ENCODE measurements around the gene BCL2L12. TPM values are rescaled to one million over a fixed set of nuclear protein-coding genes. Genes with fewer than 3 reads are reported as not detected.

BCL2L12 gene
- total RNA-seq, 4 donors from 2014 or later: 3.1 to 23.8 (median 3.5) TPM

DNA sequence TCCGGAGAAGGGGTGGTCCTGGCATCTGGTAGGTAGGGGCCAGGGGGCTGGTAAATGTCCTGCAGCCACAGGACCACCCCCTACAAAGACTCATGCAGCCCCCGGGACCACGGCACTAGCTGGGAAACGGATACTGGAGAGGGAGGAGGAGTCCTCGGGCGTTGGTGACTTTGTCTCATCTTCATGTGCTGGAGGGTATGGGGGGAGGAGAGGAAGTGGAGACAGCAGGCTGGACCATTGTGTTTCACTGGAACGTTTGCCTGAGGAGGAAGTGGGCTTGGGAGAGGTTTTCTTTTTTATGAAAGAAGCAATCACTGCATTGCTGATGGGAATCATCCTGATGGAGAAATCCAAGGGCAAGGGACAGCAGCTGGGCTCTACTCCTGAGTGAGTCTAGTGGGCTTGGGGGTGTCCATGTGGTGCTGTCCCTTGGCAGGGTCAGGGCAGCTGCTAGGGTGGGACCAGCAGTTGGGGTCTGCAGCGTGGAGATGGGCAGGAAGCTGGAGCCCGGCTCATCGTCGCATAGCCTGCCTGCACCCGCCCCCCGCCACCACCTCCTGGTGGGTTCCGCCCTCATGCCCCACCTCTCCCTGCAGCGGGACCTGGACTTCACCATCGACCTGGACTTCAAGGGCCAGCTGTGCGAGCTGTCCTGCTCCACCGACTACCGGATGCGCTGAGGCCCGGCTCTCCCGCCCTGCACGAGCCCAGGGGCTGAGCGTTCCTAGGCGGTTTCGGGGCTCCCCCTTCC is 22.0 kb downstream of the BCL2L12 start:
- Histone ChIP-seq H3K4me3 (no peak overlapping the region), H3K27me3 (no peaks in the 10 kb centered on the region), H3K9me3 (no peaks in the 10 kb centered on the region), H3K27ac (peak overlapping the region; percentile 9 to 71), H3K4me1 (peaks cover 0 to 7% of the 10 kb centered on the region in 2 donors), H3K36me3 (no peaks in the 10 kb centered on the region)
- no peak for DNase-seq
- no peak for TF ChIP-seq POLR2A (IDR thresholded peaks at IDR 0.05)
- TF ChIP-seq CTCF (IDR thresholded peaks at IDR 0.05): no peak
- intact Hi-C loops (cut with DNase I; ENCODE audit: low total_unique reads): no loop called here

DNA sequence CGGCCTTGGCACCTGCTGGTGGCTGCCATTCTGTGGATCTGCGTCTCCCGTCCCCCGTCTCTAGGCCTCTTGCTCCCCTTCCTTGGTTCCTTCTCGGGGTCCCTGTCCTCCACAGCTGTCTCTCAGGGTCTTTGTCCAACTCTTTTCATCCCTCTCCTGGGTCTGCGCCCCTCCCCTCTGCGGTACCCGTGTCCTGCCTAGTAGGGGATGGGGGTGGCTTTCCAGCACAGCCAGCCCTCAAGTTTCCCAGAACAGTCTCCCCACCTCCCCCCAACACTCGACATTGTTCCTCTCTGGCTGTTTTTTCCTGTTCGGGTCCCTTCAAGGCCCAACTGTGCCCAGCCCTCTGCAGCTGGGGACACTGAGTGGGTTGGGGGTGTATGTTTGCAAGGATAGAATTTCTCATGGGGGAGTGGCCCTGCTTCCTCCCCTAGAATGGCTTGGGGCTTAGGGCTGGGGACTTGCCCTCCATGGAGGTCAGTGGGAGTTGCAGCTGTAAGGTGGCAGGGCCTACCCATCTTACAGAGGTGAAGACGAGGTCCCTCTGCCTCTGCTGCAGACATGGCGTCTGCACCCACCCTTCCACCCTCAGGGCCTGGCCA is 22.9 kb downstream of the BCL2L12 start:
- Histone ChIP-seq H3K9me3 (no peaks in the 10 kb centered on the region), H3K27me3 (no peaks in the 10 kb centered on the region), H3K4me3 (no peak overlapping the region), H3K27ac (peak overlapping the region; percentile 71 to 77), H3K36me3 (no peaks in the 10 kb centered on the region), H3K4me1 (peaks cover 0 to 7% of the 10 kb centered on the region in 2 donors)
- intact Hi-C loops (cut with DNase I; ENCODE audit: low total_unique reads): no loop called here
- TF ChIP-seq CTCF (IDR thresholded peaks at IDR 0.05) (no peak), POLR2A (IDR thresholded peaks at IDR 0.05) (no peak)
- DNase-seq: no peak

DNA sequence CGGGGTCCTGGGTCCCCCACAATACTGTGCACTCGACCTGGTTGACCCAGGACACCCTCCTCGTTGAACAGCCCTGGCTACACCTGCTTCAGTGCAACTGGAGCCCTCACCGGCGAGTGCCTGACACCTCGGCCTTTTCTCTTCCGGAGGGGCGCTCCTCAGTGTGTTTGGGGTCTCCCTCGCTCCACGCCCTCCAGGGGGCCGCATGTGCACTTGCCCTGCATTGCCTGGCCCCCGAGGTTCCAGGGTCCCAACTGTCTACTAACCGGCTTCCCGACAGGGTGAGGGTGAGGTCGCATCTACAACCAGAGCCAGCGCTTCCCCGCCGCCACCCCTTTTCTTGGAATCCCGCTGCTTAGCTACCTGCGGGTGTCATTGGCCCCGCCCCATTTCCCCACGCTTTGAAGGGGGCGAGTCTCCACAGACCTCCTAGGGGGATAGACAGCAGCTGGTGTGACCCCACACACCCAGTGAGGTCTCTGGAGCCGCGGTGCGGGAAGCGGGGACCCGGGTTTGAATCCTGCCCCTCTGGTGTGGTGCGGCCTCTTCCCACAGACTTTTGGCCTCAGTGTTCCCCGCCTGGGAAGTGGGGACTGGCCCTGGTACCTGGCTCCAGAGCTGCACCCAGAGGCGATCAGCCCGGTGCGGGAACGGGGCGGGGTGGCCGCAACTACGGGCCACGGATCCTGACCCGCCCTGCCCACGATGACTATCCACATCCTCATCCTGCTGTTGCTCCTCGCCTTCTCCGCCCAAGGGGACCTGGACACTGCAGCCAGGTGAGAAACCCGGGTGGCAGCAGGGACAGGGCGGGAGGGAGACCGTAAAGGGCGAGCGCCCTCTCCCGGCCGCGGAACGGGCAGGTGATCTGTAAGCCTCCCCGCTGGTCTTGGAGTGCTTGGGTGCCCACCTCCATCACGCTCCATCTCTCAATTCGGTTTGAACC is 23.7 kb downstream of the BCL2L12 start, which contains the start of gene ADM5:
TSS of gene ADM5 (plus strand) at position 462 of the 946 bp plus-strand sequence. CDS start at position 706, 244 bp downstream.
- Histone ChIP-seq H3K4me1 (peaks cover 0 to 7% of the 10 kb centered on the region in 2 donors), H3K9me3 (no peaks in the 10 kb centered on the region), H3K36me3 (no peaks in the 10 kb centered on the region), H3K27me3 (no peaks in the 10 kb centered on the region), H3K27ac (peak within 1 kb of the TSS; percentile 71 to 77), H3K4me3 (peak within 1 kb of the TSS; percentile 39 to 44)
- intact Hi-C loops (cut with DNase I; ENCODE audit: low total_unique reads): no loop called here
- DNase-seq: peak in 1 of 2 donors; percentile 63
- no peak for TF ChIP-seq POLR2A (IDR thresholded peaks at IDR 0.05)
- peak; percentile 39 to 64 (median 49) for TF ChIP-seq CTCF (IDR thresholded peaks at IDR 0.05)

DNA sequence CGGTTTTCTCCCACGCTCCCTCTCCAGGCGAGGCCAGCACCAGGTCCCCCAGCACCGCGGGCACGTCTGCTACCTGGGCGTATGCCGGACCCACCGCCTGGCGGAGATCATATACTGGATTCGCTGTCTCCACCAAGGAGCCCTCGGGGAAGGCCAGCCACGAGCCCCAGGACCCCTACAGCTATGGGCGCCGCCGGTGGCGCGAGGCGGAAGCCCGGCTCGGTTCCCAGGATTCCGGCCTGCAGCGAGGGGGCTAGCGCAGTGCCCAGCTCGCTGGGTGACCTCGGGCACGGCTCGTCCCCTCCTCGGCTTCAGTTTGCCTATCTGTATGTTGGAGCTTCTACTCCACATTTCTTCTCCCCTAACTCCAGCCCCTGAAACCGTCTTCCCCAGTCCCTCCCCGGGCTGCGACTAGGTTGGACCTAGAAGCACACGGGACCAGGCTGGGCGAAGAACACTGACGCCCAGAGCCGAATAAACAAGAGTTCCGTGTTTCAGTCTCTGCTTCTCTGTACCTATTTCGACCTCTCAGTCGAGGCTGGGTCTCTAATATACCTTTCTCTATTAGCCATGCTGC is 24.4 kb downstream of the BCL2L12 start:
- no peak for TF ChIP-seq POLR2A (IDR thresholded peaks at IDR 0.05)
- peak in 1 of 4 experiments; percentile 4 for TF ChIP-seq CTCF (IDR thresholded peaks at IDR 0.05)
- intact Hi-C loops (cut with DNase I; ENCODE audit: low total_unique reads): no loop called here
- Histone ChIP-seq H3K9me3 (no peaks in the 10 kb centered on the region), H3K4me1 (peaks cover 0 to 7% of the 10 kb centered on the region in 2 donors), H3K27me3 (no peaks in the 10 kb centered on the region), H3K4me3 (peak overlapping the region; percentile 39 to 44), H3K36me3 (no peaks in the 10 kb centered on the region), H3K27ac (peak overlapping the region; percentile 71 to 77)
- DNase-seq: no peak
